Adrenal gland (tissue), 12 donors: ENCODE results near the gene VSIG4. TPM values are rescaled to one million over a fixed set of nuclear protein-coding genes. Genes with fewer than 3 reads are reported as not detected.

ENCODE experiments used
- DNase-seq, 7 donors: peaks; one replicate each; pipeline ENCODE4 v3.0.0-alpha.2; 2019 to 2020
- H3K27ac ChIP-seq, 5 donors: fragments of 200-600 bp; sonication (generic) in 4 of 5; 1 replicate in 3 of 5; 2 replicates in 2 of 5; pipeline versions ENCODE4 v1.5.1 to v1.8.0; 2016 to 2020; ENCODE audit warnings: mild to moderate bottlenecking in 1 of 5
- H3K27me3 ChIP-seq: fragments of 200-600 bp; 2 replicates; pipeline ENCODE4 v1.8.0; 2021
- H3K36me3 ChIP-seq, 2 donors: fragments of 200-600 bp; replicated peaks in 1 of 2; 1 replicate in 1 of 2; 2 replicates in 1 of 2; pipeline versions ENCODE4 v1.5.1 to v1.8.0; 2018 to 2022
- H3K4me1 ChIP-seq, 2 donors: fragments of 200-600 bp; replicated peaks in 1 of 2; 1 replicate in 1 of 2; 2 replicates in 1 of 2; pipeline versions ENCODE4 v1.5.1 to v1.8.0; 2018 to 2021
- H3K4me3 ChIP-seq, 4 donors: fragments of 200-600 bp; sonication (generic) in 3 of 4; one replicate each; pipeline ENCODE4 v1.5.1; 2016 to 2018
- H3K9me3 ChIP-seq, 3 donors: fragments of 200-600 bp; sonication (generic) in 1 of 3; replicated peaks in 1 of 3; 1 replicate in 2 of 3; 2 replicates in 1 of 3; pipeline versions ENCODE4 v1.5.1 to v1.8.0; 2016 to 2021
- CTCF ChIP-seq, 6 experiments: fragments of 450-650 bp in 4 of 6; fragments of 200-600 bp in 2 of 6; sonication (generic) in 1 of 6; IDR thresholded peaks; 1 replicate in 5 of 6; 2 replicates in 1 of 6; pipeline versions ENCODE4 v1.5.1 to v1.8.0; 2016 to 2021; ENCODE audit warnings: antibody characterized with exemption in 6 of 6, mild to moderate bottlenecking in 2 of 6, moderate library complexity in 1 of 6
- POLR2A ChIP-seq, 2 donors: fragments of 450-650 bp; IDR thresholded peaks; one replicate each; pipeline ENCODE4 v1.6.1; 2017; ENCODE audit warnings: antibody characterized with exemption in 2 of 2, mild to moderate bottlenecking in 2 of 2, moderate library complexity in 1 of 2
- whole genome bisulfite sequencing, 4 donors: extraction: QIAGEN DNeasy Blood & Tissue Kit in 2 of 4; methylation state at CpG; one replicate each; pipeline versions ENCODE4 v1.1.5 to v1.1.7; 2013 to 2017; 5-methylcytosine and 5-hydroxymethylcytosine counted together
- intact Hi-C, 2 donors: fragments of 100-400 bp; cut with DNase I; formaldehyde crosslinking; loops; one replicate each; pipeline versions ENCODE4 v1.14.1 to v1.15.0; 2022 to 2023
- polyA plus RNA-seq, 3 donors: library from polyadenylated mRNA; stranded (reverse); fragments of 200-250 nt in 2 of 3; fragments of 350-450 nt in 1 of 3; fragmentation: Illumina TruSeq in 1 of 3; extraction: RNeasy Lipid Tissue Mini Kit (QIAGEN cat#74804) in 1 of 3; gene quantifications; one replicate each; pipeline ENCODE4 v1.2.3, GENCODE V29; 2013 to 2014
- total RNA-seq, 9 donors: library from RNA; depleted of rRNA in 4 of 9; stranded (reverse); fragments of >200 nt in 4 of 9; fragments of 120-200 nt in 1 of 9; fragmentation: NEBNext Ultra II Directional in 1 of 9; extraction: Animal tissue kit (Norgen Biotek cat#: 25700) in 1 of 9; gene quantifications; one replicate each; pipeline versions ENCODE4 v1.1.0 to v1.2.4, GENCODE V29; 2013 to 2023
- donor health status: healthy with polysubstance abuse.
- donor health status: Bipolar disorder and iron deficiency.
- donor health status: DM: yes; HTN: yes; CAD: no.
- donor health status: DM: no; HTN: no; CAD: no.
- donor health status: DM: no; HTN: no; CAD: no.
- donor health status: DM: yes; HTN: yes; CAD: no.

The VSIG4 gene
- total and polyA plus RNA-seq, 12 donors = 9.9 to 609 (median 163) TPM

GRCh38 chrX:66021765-66022631, 17.9 kb downstream of the VSIG4 start:
- H3K27ac ChIP-seq = no peak overlapping the region
- WGBS, 4 donors = 74 to 92% (median 80%) methylated on average over 4 to 9 of the region's 9 CpGs

GRCh38 chrX:66021401-66021764, 18.5 kb downstream of the VSIG4 start:
- WGBS, 4 donors = 41 to 56% (median 50%) methylated on average over 1 of the region's 1 CpG
- H3K9me3 ChIP-seq = no peaks in the 10 kb centered on the region
- TF ChIP-seq POLR2A (IDR thresholded peaks at IDR 0.05) (no peak), CTCF (IDR thresholded peaks at IDR 0.05) (no peak)

More at GRCh38 chrX:66021765-66022631, 17.9 kb downstream of the VSIG4 start:
- H3K4me3 ChIP-seq = no peak overlapping the region
- no peaks in the 10 kb centered on the region for H3K9me3 ChIP-seq
- TF ChIP-seq POLR2A (IDR thresholded peaks at IDR 0.05) = no peak
- no peak for TF ChIP-seq CTCF (IDR thresholded peaks at IDR 0.05)
- H3K27me3 ChIP-seq = peaks cover 12% of the 10 kb centered on the region
- no peaks in the 10 kb centered on the region for H3K4me1 ChIP-seq
- DNase-seq = no peak
- no peaks in the 10 kb centered on the region for H3K36me3 ChIP-seq
- intact Hi-C loops = no loop called here

GRCh38 chrX:66020631-66021334, 19.1 kb downstream of the VSIG4 start:
- WGBS, 4 donors = 48 to 54% (median 50%) methylated on average over 10 of the region's 10 CpGs
- Histone ChIP-seq H3K27me3 (peaks cover 5% of the 10 kb centered on the region), H3K4me1 (no peaks in the 10 kb centered on the region), H3K9me3 (no peaks in the 10 kb centered on the region), H3K36me3 (no peaks in the 10 kb centered on the region), H3K27ac (no peak overlapping the region), H3K4me3 (no peak overlapping the region)
- no peak for TF ChIP-seq POLR2A (IDR thresholded peaks at IDR 0.05)
- no peak for TF ChIP-seq CTCF (IDR thresholded peaks at IDR 0.05)
- intact Hi-C loops = no loop called here
- no peak for DNase-seq

More at GRCh38 chrX:66021401-66021764, 18.5 kb downstream of the VSIG4 start:
- Histone ChIP-seq H3K4me1 (no peaks in the 10 kb centered on the region), H3K27me3 (peaks cover 8% of the 10 kb centered on the region), H3K36me3 (no peaks in the 10 kb centered on the region), H3K27ac (no peak overlapping the region), H3K4me3 (no peak overlapping the region)
- DNase-seq = no peak
- intact Hi-C loops = no loop called here

- Histone ChIP-seq H3K9me3 (no peaks in the 10 kb centered on the region), H3K27me3 (peaks cover 5% of the 10 kb centered on the region), H3K27ac (no peak overlapping the region), H3K4me3 (no peak overlapping the region), H3K4me1 (no peaks in the 10 kb centered on the region), H3K36me3 (no peaks in the 10 kb centered on the region)
- TF ChIP-seq POLR2A (IDR thresholded peaks at IDR 0.05) (no peak), CTCF (IDR thresholded peaks at IDR 0.05) (no peak)
- 41 to 58% (median 51%) methylated on average over 2 of the region's 2 CpGs for WGBS, 4 donors
- DNase-seq = no peak
- intact Hi-C loops = no loop called here
These were observed 19.9 kb downstream of the VSIG4 start for GRCh38 chrX:66019974-66020373.
